Measurements from ENCODE around the gene SCYGR8. TPM values are rescaled to one million over a fixed set of nuclear protein-coding genes. Genes with fewer than 3 reads are reported as not detected.

SCYGR8 gene
- not detected in 2 replicates for total RNA-seq

GRCh38 chr2:227745594-227745993 is at the start of gene SCYGR8:
SCYGR8 (plus strand) TSS chr2:227745894; CDS start chr2:227745894, 0 bp downstream.

GRCh38 chr2:227717687-227718567 is 27.8 kb upstream of the SCYGR8 start, which contains the start of gene SLC19A3:
SLC19A3 (minus strand) TSS chr2:227718028; CDS start chr2:227702318, 15,710 bp downstream.

GRCh38 chr2:227724394-227725039 is 21.2 kb upstream of the SCYGR8 start, which contains the start of gene SCYGR6:
SCYGR6 (minus strand) TSS chr2:227724757; CDS start chr2:227724757, 0 bp downstream.

GRCh38 chr2:227728035-227728434 is 17.7 kb upstream of the SCYGR8 start, which contains the start of gene SCYGR7:
SCYGR7 (plus strand) TSS chr2:227728335; CDS start chr2:227728335, 0 bp downstream.

Other genes with a start within 250 kb of the SCYGR8 start
- not detected in 2 replicates for gene SCYGR2, start 147.0 kb upstream of the SCYGR8 start, total RNA-seq
- gene SCYGR3, start 131.1 kb upstream of the SCYGR8 start, total RNA-seq: not detected in 2 replicates
- gene SCYGR4, start 128.4 kb upstream of the SCYGR8 start, total RNA-seq: not detected in 2 replicates
- gene SCYGR5, start 79.1 kb upstream of the SCYGR8 start, total RNA-seq: not detected in 2 replicates
- gene SLC19A3, start 27.9 kb upstream of the SCYGR8 start, total RNA-seq: 1.0 and 1.9 TPM in 2 replicates
- not detected in 2 replicates for gene SCYGR6, start 21.1 kb upstream of the SCYGR8 start, total RNA-seq
- not detected in 2 replicates for gene SCYGR7, start 17.6 kb upstream of the SCYGR8 start, total RNA-seq
- 0.88 and 14.0 TPM in 2 replicates for gene CCL20, start 67.9 kb downstream of the SCYGR8 start, total RNA-seq
- 0.32 and 1.8 TPM in 2 replicates for gene DAW1, start 125.7 kb downstream of the SCYGR8 start, total RNA-seq